ENCODE results near the gene CASKIN2. TPM values are rescaled to one million over a fixed set of nuclear protein-coding genes. Genes with fewer than 3 reads are reported as not detected.

The CASKIN2 gene
- total RNA-seq, 1 donor from 2014 or later = 9.5 TPM

DNA sequence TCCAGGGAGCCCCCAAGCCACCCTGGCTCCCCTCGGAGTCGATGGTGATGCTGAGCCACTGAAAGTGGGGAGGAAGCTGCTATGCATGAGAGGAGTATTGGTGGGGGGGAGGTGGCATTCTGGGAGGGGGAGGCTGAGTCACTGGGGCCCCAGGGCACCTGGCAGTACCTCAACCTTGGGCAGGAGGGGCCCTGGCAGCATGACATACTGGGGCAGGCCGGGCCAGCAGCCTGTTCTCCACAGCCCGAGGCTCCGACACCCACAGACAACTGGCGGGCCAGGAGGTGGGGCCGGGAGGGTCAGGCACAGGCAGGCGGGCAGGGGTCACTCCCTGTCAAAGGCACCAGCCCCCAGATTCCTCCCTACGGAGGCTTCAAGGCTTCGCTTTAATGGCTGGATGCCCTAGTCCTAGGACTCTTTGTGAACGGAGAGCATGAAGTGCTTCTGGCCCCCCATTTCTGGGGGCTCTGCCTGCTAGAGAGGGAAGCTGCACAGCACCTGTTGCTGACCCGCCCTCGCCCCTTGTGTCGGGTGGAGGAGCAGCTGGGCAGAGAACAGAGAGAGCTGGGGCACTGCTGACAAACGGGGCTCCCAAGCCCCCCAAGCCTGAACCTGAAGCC, 928 bp downstream of the CASKIN2 start:
- TF ChIP-seq, protein P1, sequence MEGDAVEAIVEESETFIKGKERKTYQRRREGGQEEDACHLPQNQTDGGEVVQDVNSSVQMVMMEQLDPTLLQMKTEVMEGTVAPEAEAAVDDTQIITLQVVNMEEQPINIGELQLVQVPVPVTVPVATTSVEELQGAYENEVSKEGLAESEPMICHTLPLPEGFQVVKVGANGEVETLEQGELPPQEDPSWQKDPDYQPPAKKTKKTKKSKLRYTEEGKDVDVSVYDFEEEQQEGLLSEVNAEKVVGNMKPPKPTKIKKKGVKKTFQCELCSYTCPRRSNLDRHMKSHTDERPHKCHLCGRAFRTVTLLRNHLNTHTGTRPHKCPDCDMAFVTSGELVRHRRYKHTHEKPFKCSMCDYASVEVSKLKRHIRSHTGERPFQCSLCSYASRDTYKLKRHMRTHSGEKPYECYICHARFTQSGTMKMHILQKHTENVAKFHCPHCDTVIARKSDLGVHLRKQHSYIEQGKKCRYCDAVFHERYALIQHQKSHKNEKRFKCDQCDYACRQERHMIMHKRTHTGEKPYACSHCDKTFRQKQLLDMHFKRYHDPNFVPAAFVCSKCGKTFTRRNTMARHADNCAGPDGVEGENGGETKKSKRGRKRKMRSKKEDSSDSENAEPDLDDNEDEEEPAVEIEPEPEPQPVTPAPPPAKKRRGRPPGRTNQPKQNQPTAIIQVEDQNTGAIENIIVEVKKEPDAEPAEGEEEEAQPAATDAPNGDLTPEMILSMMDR (conservative IDR thresholded peaks at IDR 0.05; ENCODE audit: low read depth, low read length) = no peak
- peak overlapping the region; percentile 89 for H3K4me3 ChIP-seq (ENCODE audit: low read depth, low read length)
- no peak for DNase-seq (ENCODE audit: low read depth)

DNA sequence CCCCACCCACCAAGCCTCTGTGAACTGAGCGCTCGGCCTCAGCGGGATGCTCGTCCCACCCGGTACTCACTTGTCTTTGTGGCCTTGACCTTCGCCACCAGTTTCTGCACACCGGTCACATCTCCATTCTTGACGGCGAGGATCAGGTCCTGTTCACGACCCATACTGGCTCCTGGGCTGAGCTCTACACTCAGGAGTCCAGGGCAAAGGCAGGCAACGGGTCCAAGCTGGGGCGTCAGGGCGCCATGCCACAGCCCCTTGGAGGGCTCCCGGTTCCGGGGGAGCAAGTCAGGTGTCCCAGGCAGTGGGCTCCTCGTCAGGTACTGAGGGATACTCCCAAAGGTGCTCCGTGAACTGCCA, 1.7 kb downstream of the CASKIN2 start:
- H3K4me3 ChIP-seq (ENCODE audit: low read depth, low read length) = peak overlapping the region; percentile 89
- TF ChIP-seq, protein P1 (conservative IDR thresholded peaks at IDR 0.05; ENCODE audit: low read depth, low read length) = no peak
- DNase-seq (ENCODE audit: low read depth) = no peak

DNA sequence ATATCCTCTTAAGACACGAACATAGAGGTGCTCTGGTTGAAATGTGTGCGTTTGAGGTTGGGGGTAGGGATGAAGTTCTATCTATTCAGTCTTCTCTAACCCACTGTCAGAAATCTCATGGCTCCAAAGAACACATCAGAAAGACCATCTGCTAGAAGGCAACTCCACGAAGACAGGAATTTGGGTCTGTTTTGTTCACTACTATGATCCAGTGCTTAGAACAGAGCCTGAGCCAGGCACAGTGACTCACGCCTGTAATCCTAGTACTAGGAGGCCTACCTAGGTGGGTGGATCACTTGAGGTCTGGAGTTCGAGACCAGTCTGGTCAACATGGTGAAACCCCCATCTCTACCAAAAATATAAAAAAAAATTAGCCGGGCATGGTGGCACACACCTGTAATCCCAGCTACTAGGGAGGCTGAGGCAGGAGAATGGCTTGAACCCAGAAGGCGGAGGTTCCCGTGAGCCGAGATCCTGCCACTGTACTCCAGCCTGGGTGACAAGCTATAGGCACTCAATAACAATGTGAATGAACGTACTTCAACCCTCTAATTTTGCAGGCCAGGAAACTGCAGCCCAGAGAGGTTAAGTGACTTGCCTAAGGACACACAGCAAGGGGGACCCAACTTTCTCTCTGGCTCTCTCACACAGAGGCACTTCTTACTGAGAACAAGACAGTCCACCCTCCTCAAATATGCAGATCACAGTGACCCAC, 2.3 kb downstream of the CASKIN2 start:
- TF ChIP-seq, protein P1 (conservative IDR thresholded peaks at IDR 0.05; ENCODE audit: low read depth, low read length) = no peak
- H3K4me3 ChIP-seq (ENCODE audit: low read depth, low read length) = peak overlapping the region; percentile 0
- no peak for DNase-seq (ENCODE audit: low read depth)

DNA sequence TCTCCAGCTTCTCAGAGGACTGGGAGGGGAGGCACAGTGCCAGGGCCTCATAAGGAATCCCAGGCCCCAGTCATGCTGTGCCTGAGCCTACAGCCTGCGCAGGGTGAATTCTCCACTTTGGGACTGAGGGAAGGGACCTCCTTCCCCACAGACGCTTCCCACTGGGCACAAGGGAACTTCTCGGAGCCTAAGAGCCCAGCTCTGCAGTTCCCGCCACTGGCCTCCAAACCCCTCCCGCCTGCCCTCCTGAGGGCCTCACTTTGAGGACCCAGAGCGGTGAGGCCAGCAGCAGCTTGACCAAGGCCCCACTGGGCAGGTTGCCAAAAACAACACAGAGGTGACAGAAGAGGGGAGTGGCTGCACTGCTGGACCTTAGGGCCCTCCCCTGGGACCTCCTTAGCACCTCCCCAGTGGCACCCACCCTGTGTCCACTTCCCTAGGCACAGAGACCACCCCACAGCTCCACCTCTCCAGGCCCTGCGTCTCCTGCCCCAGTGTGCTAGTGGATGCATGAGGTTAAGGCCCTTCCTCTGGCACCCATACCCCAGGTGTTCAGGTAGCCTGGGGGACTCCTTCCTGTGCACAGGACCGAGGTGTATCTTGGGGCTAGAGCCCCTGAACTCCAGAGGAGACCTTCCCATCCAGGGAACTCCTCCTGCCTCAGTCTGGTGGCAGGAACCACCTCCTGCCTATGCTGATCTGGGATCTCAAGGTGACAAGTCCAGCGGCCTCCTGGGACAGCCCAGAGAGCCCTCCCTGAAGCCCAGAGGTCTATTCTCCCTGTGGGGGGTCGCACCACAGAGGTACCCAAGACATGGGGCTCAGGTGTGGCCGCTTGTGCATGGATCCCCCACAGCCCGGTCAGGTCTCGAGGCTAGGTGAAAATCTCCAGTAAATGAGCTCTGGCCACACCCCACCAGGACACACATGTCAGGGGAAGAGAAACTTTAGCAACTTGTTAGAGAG, 3.4 kb downstream of the CASKIN2 start:
- TF ChIP-seq, protein P1 (conservative IDR thresholded peaks at IDR 0.05; ENCODE audit: low read depth, low read length) = no peak
- DNase-seq (ENCODE audit: low read depth) = no peak
- peak overlapping the region; percentile 7 for H3K4me3 ChIP-seq (ENCODE audit: low read depth, low read length)

DNA sequence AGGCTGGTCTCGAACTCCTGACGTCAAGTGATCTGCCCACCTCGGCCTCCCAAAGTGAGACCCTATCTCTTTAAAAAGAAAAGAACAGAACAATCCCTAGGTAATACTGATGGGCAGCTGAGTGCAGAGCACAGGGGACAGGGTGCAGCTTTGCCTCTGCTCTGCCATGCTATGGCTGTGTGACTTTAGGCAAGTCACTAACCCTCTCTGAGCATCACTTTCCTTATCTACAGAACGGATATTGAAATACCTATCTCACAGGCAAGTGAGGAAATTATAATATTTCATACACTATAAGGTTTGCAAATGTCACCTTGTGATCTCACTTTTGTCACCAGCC, 4.1 kb downstream of the CASKIN2 start:
- DNase-seq (ENCODE audit: low read depth) = no peak
- no peak overlapping the region for H3K4me3 ChIP-seq (ENCODE audit: low read depth, low read length)
- TF ChIP-seq, protein P1 (conservative IDR thresholded peaks at IDR 0.05; ENCODE audit: low read depth, low read length) = no peak

DNA sequence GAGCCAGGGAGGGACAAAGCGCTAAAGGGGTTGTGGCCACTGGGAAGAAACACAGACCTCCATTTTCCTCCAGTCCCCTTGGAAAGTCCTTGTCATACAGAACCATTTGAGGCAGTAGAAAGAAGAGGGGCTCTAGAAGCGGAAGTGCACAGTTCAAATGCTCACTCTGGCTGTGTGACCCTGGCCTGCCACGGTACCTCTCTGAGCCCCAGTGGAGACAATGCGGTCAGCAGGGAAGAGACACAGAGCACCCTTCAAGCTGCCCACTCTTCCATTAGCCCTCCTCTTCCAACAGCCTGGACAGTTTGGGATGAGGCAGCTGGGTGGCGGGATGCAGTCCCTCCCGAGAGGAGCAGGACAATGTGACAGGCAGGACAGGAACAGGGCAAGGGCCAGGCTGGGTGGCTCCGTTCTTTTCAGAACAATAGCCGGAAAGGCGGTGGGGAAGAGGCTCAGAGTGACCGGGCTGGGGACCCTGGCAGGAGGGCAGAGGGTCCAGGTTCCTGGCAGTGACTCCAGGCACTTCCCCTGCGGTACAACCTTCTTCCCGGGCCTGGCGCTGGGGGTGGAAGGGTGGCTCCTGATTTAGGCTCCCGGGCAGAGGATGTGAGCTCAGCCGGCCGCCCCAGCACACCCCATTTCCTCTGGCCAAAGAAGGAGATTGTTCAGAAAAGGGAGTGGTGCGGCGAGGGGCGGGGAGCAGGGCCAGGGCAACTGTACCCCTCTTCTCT, 5.6 kb downstream of the CASKIN2 start:
- TF ChIP-seq, protein P1 (conservative IDR thresholded peaks at IDR 0.05; ENCODE audit: low read depth, low read length) = no peak
- H3K4me3 ChIP-seq (ENCODE audit: low read depth, low read length) = no peak overlapping the region
- DNase-seq (ENCODE audit: low read depth) = no peak

Measured in epithelial cell of proximal tubule (primary cell).